Measurements from ENCODE around the gene ZSCAN20. TPM values are rescaled to one million over a fixed set of nuclear protein-coding genes. Genes with fewer than 3 reads are reported as not detected.

Gene ZSCAN20
- total RNA-seq, 6 experiments from 2014 or later = 0.81 to 2.7 (median 1.4) TPM

DNA sequence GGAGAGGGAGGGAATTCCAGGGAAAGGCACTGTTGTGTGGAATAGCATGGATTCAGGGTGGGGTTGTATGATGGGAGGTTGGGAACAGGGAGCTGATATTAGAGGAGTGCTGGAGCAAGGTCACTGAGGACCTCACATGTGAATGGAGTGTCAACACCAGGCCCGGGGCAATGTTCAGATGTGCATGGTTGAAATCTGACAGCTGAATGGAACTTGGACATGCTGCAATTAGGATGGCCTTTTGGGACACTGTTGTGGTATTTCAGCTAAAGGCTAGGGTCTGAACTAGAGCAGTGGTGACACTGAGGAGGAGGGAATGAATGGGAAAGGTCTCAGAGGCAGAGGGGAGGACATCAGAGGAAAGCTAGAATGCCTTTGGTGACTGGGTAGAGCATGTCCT lies 25.0 kb downstream of the ZSCAN20 start:
- H3K9me3 ChIP-seq = peaks cover 0 to 28% (median 8%) of the 10 kb centered on the region in 4 donors
- intact Hi-C loops (cut with DNase I) = no loop called here
- no peak overlapping the region for H3K27ac ChIP-seq
- no peak overlapping the region for H3K4me3 ChIP-seq
- no peak for TF ChIP-seq POLR2A (IDR thresholded peaks at IDR 0.05)
- no peaks in the 10 kb centered on the region for H3K4me1 ChIP-seq
- peaks cover 0 to 8% (median 0%) of the 10 kb centered on the region in 4 donors for H3K36me3 ChIP-seq
- ATAC-seq (no peak), DNase-seq (no peak)
- 25% methylated on average over 1 of the region's 1 CpG for WGBS (ENCODE audit: insufficient coverage, low coverage, low lambda C conversion rate, missing lambda C conversion rate)
- H3K27me3 ChIP-seq = no peaks in the 10 kb centered on the region

DNA sequence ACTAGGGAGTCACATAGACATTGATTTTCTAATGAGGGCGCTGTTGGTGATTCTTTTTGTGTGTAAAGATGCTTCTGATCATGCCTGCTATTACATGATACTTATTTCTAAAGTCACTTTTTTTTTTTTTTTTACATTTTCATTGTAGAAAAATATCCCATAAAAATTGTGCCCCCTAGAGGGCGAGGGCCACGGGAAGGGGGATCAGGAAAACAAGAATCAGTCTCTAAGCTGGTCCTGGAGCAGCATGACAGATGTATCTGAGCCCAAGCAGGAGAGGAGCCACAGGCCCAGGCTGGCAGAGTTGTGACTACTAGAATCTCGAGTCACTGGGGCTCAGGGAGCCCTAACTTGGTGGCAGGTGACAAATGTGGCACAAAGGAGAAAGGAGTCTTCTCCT lies 28.1 kb downstream of the ZSCAN20 start:
- Histone ChIP-seq H3K4me1 (no peaks in the 10 kb centered on the region), H3K27me3 (no peaks in the 10 kb centered on the region), H3K27ac (no peak overlapping the region), H3K36me3 (peaks cover 0 to 1% (median 0%) of the 10 kb centered on the region in 4 donors), H3K4me3 (no peak overlapping the region), H3K9me3 (peaks cover 0 to 12% (median 0%) of the 10 kb centered on the region in 4 donors)
- TF ChIP-seq, protein P1, sequence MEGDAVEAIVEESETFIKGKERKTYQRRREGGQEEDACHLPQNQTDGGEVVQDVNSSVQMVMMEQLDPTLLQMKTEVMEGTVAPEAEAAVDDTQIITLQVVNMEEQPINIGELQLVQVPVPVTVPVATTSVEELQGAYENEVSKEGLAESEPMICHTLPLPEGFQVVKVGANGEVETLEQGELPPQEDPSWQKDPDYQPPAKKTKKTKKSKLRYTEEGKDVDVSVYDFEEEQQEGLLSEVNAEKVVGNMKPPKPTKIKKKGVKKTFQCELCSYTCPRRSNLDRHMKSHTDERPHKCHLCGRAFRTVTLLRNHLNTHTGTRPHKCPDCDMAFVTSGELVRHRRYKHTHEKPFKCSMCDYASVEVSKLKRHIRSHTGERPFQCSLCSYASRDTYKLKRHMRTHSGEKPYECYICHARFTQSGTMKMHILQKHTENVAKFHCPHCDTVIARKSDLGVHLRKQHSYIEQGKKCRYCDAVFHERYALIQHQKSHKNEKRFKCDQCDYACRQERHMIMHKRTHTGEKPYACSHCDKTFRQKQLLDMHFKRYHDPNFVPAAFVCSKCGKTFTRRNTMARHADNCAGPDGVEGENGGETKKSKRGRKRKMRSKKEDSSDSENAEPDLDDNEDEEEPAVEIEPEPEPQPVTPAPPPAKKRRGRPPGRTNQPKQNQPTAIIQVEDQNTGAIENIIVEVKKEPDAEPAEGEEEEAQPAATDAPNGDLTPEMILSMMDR (IDR thresholded peaks at IDR 0.05) = no peak
- TF ChIP-seq POLR2A (IDR thresholded peaks at IDR 0.05) = no peak
- intact Hi-C loops (cut with DNase I) = no loop called here
- DNase-seq (no peak), ATAC-seq (no peak)
- WGBS (ENCODE audit: insufficient coverage, low coverage, low lambda C conversion rate, missing lambda C conversion rate) = 52% methylated on average over 4 of the region's 4 CpGs

DNA sequence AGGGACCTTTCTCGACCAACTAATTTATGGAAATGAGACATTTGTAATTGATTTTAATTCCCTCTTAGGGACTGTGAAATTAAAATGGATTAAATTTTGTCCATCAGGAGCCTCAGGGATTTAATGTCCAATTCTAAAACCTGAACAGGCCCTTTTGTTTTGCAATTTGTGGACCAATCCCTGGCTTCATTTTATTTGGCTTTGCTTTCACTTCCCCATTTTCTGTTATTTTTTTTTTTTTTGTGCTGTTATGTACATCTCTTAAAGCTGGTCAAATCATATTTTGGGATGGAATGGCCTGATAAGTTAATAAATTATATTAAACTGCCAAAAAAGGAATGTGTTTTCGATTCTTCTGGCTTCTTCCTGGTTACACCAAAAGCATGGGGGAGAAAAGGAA lies 28.9 kb downstream of the ZSCAN20 start:
- intact Hi-C loops (cut with DNase I) = no loop called here
- Histone ChIP-seq H3K36me3 (no peaks in the 10 kb centered on the region), H3K27me3 (no peaks in the 10 kb centered on the region), H3K9me3 (peaks cover 0 to 5% (median 0%) of the 10 kb centered on the region in 4 donors), H3K4me1 (no peaks in the 10 kb centered on the region), H3K27ac (no peak overlapping the region), H3K4me3 (no peak overlapping the region)
- no peak for DNase-seq
- TF ChIP-seq POLR2A (IDR thresholded peaks at IDR 0.05) = no peak
- TF ChIP-seq, protein P1 (IDR thresholded peaks at IDR 0.05) = no peak
- 69% methylated on average over 2 of the region's 2 CpGs for WGBS (ENCODE audit: insufficient coverage, low coverage, low lambda C conversion rate, missing lambda C conversion rate)
- no peak for ATAC-seq

DNA sequence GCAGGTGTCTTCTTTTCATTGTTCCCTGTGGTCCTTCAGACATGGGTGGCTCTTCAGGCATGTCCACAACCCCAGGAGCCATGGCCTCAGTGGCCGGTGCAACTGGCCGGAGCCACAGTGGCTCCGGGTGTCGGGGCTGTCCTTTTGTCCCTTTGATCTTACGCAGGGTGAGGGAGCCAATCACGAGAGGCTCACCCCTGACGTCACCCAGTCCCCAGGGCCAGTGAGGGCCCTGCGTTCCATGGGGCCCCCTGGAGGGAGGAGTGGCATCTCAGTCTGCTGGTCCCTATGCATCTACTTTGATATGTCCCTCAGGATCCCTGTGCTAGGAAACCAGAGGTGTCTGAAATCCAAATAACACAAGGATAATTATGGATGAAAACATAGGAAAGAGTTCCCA lies 29.3 kb downstream of the ZSCAN20 start:
- DNase-seq (no peak), ATAC-seq (no peak)
- H3K36me3 ChIP-seq = no peaks in the 10 kb centered on the region
- no peaks in the 10 kb centered on the region for H3K4me1 ChIP-seq
- H3K9me3 ChIP-seq = no peaks in the 10 kb centered on the region
- no CpG with 5 or more reads among the region's 8 CpGs for WGBS (ENCODE audit: insufficient coverage, low coverage, low lambda C conversion rate, missing lambda C conversion rate)
- intact Hi-C loops (cut with DNase I) = no loop called here
- H3K27ac ChIP-seq = no peak overlapping the region
- no peaks in the 10 kb centered on the region for H3K27me3 ChIP-seq
- no peak overlapping the region for H3K4me3 ChIP-seq
- TF ChIP-seq POLR2A (IDR thresholded peaks at IDR 0.05) = no peak
- TF ChIP-seq, protein P1 (IDR thresholded peaks at IDR 0.05) = no peak

DNA sequence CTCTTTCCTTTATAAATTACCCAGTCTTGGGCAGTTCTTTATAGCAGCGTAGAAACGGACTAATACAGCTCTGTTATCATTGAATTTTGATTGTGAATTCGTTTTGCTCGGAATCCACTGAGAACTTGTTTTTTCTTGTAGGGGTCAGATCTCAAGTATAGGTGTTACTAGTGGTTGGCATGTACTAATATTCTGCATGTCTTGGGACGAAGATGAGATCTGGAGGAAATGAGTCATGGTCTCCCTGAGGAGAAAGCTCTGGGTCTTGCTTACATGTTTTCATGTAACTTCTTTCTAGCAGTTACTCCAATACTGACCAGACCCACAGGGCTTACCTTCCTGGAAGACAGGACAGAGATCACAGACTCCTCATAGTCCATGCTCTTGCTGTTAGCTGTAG lies 30.3 kb downstream of the ZSCAN20 start:
- DNase-seq (no peak), ATAC-seq (no peak)
- H3K4me1 ChIP-seq = no peaks in the 10 kb centered on the region
- H3K27me3 ChIP-seq = no peaks in the 10 kb centered on the region
- no peaks in the 10 kb centered on the region for H3K36me3 ChIP-seq
- H3K4me3 ChIP-seq = no peak overlapping the region
- H3K27ac ChIP-seq = no peak overlapping the region
- no peaks in the 10 kb centered on the region for H3K9me3 ChIP-seq
- TF ChIP-seq POLR2A (IDR thresholded peaks at IDR 0.05) = no peak
- TF ChIP-seq, protein P1 (IDR thresholded peaks at IDR 0.05) = no peak
- intact Hi-C loops (cut with DNase I) = no loop called here
- 73% methylated on average over 5 of the region's 5 CpGs for WGBS (ENCODE audit: insufficient coverage, low coverage, low lambda C conversion rate, missing lambda C conversion rate)
